Neural cell (in vitro differentiated cells): ENCODE results near the gene UTP14A. TPM values are rescaled to one million over a fixed set of nuclear protein-coding genes. Genes with fewer than 3 reads are reported as not detected.
A peak's percentile ranks its signal among the peaks of the same experiment; 100 is the strongest.

ENCODE experiments used
- H2AFZ ChIP-seq: fragments of 200-600, 300-800 bp; sonication (generic), shearing (Covaris generic); 2 replicates; pipeline ENCODE4 v1.6.0; 2014; ENCODE audit warnings: low read depth, mild to moderate bottlenecking, antibody characterized with exemption, low read length, moderate library complexity
- H3F3A ChIP-seq: fragments of 200-600 bp; shearing (Covaris generic); 2 replicates; pipeline ENCODE4 v1.6.1; 2016; ENCODE audit warnings: mild to moderate bottlenecking, moderate library complexity, mixed read lengths, antibody characterized with exemption, low read length; ENCODE audit not compliant: insufficient read depth, poor library complexity, severe bottlenecking
- H3K27ac ChIP-seq: fragments of 200-600, 300-800 bp; sonication (generic), shearing (Covaris generic); 2 replicates; pipeline ENCODE4 v1.5.1; 2014; ENCODE audit warnings: mild to moderate bottlenecking, low read length, moderate library complexity
- H3K27me3 ChIP-seq: fragments of 300-800, 200-600 bp; sonication (generic), shearing (Covaris generic); 2 replicates; pipeline ENCODE4 v1.6.0; 2014; ENCODE audit warnings: mild to moderate bottlenecking, low read depth, low read length, moderate library complexity; ENCODE audit not compliant: insufficient read depth
- H3K36me3 ChIP-seq: fragments of 300-800, 200-600 bp; sonication (generic), shearing (Covaris generic); 2 replicates; pipeline ENCODE4 v1.5.1; 2014; ENCODE audit warnings: mild to moderate bottlenecking, antibody characterized with exemption, low read length, moderate library complexity; ENCODE audit not compliant: insufficient read depth
- H3K4me2 ChIP-seq: fragments of 300-800, 200-600 bp; sonication (generic), shearing (Covaris generic); 2 replicates; pipeline ENCODE4 v1.6.0; 2014; ENCODE audit warnings: mild to moderate bottlenecking, low read length
- H3K4me3 ChIP-seq: fragments of 300-800, 200-600 bp; sonication (generic), shearing (Covaris generic); 2 replicates; pipeline ENCODE4 v1.5.1; 2014; ENCODE audit warnings: mild to moderate bottlenecking, low read length, moderate library complexity
- H3K79me2 ChIP-seq: fragments of 200-600 bp; shearing (Covaris generic); replicated peaks from 2 replicates; pipeline ENCODE4 v1.6.0; 2014; ENCODE audit warnings: mild to moderate bottlenecking, low read length, moderate library complexity; ENCODE audit not compliant: insufficient read depth
- H3K9ac ChIP-seq: fragments of 300-800, 200-600 bp; sonication (generic), shearing (Covaris generic); 2 replicates; pipeline ENCODE4 v1.6.1; 2016; ENCODE audit warnings: mild to moderate bottlenecking, low read length, mixed read lengths
- H3K9me2 ChIP-seq: fragments of 200-600 bp; shearing (Covaris generic); 2 replicates; pipeline ENCODE4 v1.6.1; 2016; ENCODE audit warnings: mild to moderate bottlenecking, low read length, mixed read lengths; ENCODE audit not compliant: insufficient read depth
- H3K9me3 ChIP-seq: fragments of 200-600, 300-800 bp; sonication (generic), shearing (Covaris generic); 2 replicates; pipeline ENCODE4 v1.6.1; 2016; ENCODE audit warnings: mild to moderate bottlenecking, mixed run types, low read length, moderate library complexity, mixed read lengths
- H4K20me1 ChIP-seq: fragments of 200-600 bp; shearing (Covaris generic); 2 replicates; pipeline ENCODE4 v1.6.1; 2016; ENCODE audit warnings: mild to moderate bottlenecking, mixed run types; ENCODE audit not compliant: insufficient read depth
- CTCF ChIP-seq: fragments of 450-650 bp; IDR thresholded peaks from 2 replicates; pipeline ENCODE4 v1.5.1; 2014; ENCODE audit warnings: antibody characterized with exemption, mild to moderate bottlenecking, moderate library complexity; ENCODE audit not compliant: poor library complexity, severe bottlenecking
- EP300 ChIP-seq: fragments of 450-650 bp; conservative IDR thresholded peaks from 2 replicates; pipeline ENCODE4 v1.6.1; 2014; ENCODE audit warnings: antibody characterized with exemption, mild to moderate bottlenecking, moderate library complexity; ENCODE audit not compliant: poor library complexity, severe bottlenecking
- EZH2 ChIP-seq: fragments of 200-600, 300-800 bp; shearing (Covaris generic), sonication (generic); IDR thresholded peaks from 2 replicates; pipeline ENCODE4 v1.6.1; 2014; ENCODE audit warnings: antibody characterized with exemption, low read length, borderline replicate concordance, mild to moderate bottlenecking; ENCODE audit not compliant: insufficient read depth, poor library complexity, severe bottlenecking
- MXI1 ChIP-seq: fragments of 450-650 bp; conservative IDR thresholded peaks from 2 replicates; pipeline ENCODE4 v1.6.1; 2014; ENCODE audit warnings: antibody characterized with exemption, mild to moderate bottlenecking; ENCODE audit not compliant: poor library complexity, severe bottlenecking
- POLR2AphosphoS5 ChIP-seq: IDR thresholded peaks from 2 replicates; pipeline ENCODE4 v1.6.1; 2012
- RAD21 ChIP-seq: fragments of 450-650 bp; conservative IDR thresholded peaks from 2 replicates; pipeline ENCODE4 v1.6.1; 2014; ENCODE audit warnings: antibody characterized with exemption, mild to moderate bottlenecking, moderate library complexity
- REST ChIP-seq: IDR thresholded peaks from 2 replicates; pipeline ENCODE4 v1.6.1; 2012; ENCODE audit warnings: borderline replicate concordance
- SMC3 ChIP-seq: fragments of 450-650 bp; conservative IDR thresholded peaks from 2 replicates; pipeline ENCODE4 v1.6.1; 2014; ENCODE audit warnings: antibody characterized with exemption, mild to moderate bottlenecking, moderate library complexity; ENCODE audit not compliant: poor library complexity
- TAF1 ChIP-seq: IDR thresholded peaks from 2 replicates; pipeline ENCODE4 v1.6.1; 2012; ENCODE audit warnings: low read depth
- polyA plus RNA-seq: library from polyadenylated mRNA; depleted of rRNA; stranded (reverse); fragments of >200 nt; gene quantifications from 2 replicates; pipeline ENCODE4 v1.2.3, GENCODE V29; 2014

The UTP14A gene
- polyA plus RNA-seq, 1 donor from 2014 or later = 10.5 TPM

- peak overlapping the region; percentile 9 for H3K9ac ChIP-seq
- TF ChIP-seq CTCF (no peak), SMC3 (no peak), MXI1 (peak; percentile 60)
- H3K9me2 ChIP-seq = no peaks in the 10 kb centered on the region
- H4K20me1 ChIP-seq = no peaks in the 10 kb centered on the region
- H3K36me3 ChIP-seq = no peaks in the 10 kb centered on the region
- no peaks in the 10 kb centered on the region for H3F3A ChIP-seq
- no peaks in the 10 kb centered on the region for H3K9me3 ChIP-seq
- H3K4me2 ChIP-seq = no peak overlapping the region
- H3K79me2 ChIP-seq = no peaks in the 10 kb centered on the region
- H3K27me3 ChIP-seq = peaks cover 25% of the 10 kb centered on the region
- no peak overlapping the region for H2AFZ ChIP-seq
- H3K4me3 ChIP-seq = peak overlapping the region; percentile 55
- H3K27ac ChIP-seq = no peak overlapping the region
Measured at GRCh38 chrX:129959493-129959832, 53.5 kb downstream of the UTP14A start.

- no peaks in the 10 kb centered on the region for H4K20me1 ChIP-seq
- no peaks in the 10 kb centered on the region for H3K9me2 ChIP-seq
- no peak overlapping the region for H2AFZ ChIP-seq
- H3K4me3 ChIP-seq = no peak overlapping the region
- H3K27me3 ChIP-seq = peaks cover 19% of the 10 kb centered on the region
- H3F3A ChIP-seq = no peaks in the 10 kb centered on the region
- H3K9ac ChIP-seq = no peak overlapping the region
- H3K79me2 ChIP-seq = no peaks in the 10 kb centered on the region
- TF ChIP-seq TAF1 = no peak
- no peak for TF ChIP-seq RAD21
- no peak for TF ChIP-seq SMC3
- no peaks in the 10 kb centered on the region for H3K9me3 ChIP-seq
- no peaks in the 10 kb centered on the region for H3K36me3 ChIP-seq
- no peak overlapping the region for H3K4me2 ChIP-seq
- no peak overlapping the region for H3K27ac ChIP-seq
Measured at GRCh38 chrX:129961180-129962083, 55.5 kb downstream of the UTP14A start.

DNA sequence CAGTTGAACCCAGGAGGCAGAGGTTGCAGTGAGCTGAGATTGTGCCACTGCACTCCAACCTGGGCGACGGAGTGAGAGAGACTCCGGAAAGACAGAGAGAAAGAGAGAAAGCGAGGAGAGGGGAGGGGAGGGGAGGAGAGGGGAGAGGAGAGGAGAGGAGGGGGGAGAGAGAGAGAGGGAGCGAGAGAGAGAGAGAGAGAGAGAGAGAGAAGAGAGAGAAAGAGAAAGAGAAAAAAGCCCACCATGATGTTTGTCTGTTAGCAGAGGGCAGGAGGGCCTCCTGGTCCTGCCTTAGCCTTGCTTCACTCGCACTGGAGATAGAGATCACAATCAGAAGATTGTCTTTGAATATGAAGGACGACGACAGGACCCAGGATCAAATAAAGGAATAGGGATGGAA, 57.8 kb downstream of the UTP14A start:
- Histone ChIP-seq H3K4me2 (no peak overlapping the region), H4K20me1 (no peaks in the 10 kb centered on the region), H3K9me3 (no peaks in the 10 kb centered on the region), H3K4me3 (no peak overlapping the region), H3K9me2 (no peaks in the 10 kb centered on the region), H3K27ac (no peak overlapping the region), H3K79me2 (no peaks in the 10 kb centered on the region), H2AFZ (no peak overlapping the region), H3F3A (no peaks in the 10 kb centered on the region), H3K27me3 (peaks cover 3% of the 10 kb centered on the region), H3K9ac (no peak overlapping the region), H3K36me3 (no peaks in the 10 kb centered on the region)
- no peak for TF ChIP-seq REST
- no peak for TF ChIP-seq POLR2AphosphoS5
- no peak for TF ChIP-seq EP300
- no peak for TF ChIP-seq SMC3
- TF ChIP-seq MXI1 = no peak
- no peak for TF ChIP-seq RAD21
- no peak for TF ChIP-seq CTCF
- TF ChIP-seq TAF1 = no peak
- no peak for TF ChIP-seq EZH2
